AML-193 (cell line): ENCODE measurements around the gene GDF9.

Experiments
- DNase-seq, 2 experiments: peaks; one replicate each; lab custom pipeline; 2025; lab: John Stamatoyannopoulos, UW

The GDF9 gene

DNA sequence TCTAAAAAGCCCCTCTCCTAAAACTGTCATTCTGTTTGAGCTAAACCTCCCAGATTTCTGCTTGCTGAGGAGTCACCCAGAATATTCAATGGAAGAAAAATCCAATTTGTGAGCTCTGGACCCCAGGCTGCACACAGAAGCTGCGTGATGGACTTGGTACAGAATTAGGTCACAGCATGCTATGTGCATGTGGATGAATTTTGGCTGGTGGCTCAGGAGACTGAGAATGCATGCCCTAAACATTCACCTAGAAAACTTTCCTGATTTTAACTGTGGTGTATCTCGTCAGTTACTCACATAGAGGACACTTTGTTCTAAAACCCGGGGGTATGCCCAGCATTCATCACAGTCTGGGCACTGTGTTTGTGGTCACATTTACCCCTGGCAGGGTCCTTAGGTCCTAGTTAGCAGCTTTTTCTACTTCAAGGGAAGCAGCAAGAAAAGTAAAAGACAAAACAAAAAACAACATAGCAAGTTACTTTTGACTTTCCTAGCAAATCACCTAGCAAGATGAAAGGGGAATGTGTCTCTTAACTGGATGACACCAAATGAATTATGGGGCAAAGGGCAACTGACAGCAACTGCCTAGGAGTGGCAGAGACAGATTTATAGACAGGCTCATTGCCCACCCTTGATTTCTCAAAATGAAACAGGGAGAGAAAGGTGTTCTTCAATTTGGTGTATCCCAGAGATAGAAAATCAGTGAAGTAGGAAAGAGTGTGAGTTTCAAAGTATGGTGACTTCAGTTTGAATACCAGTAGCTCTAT, 27.6 kb downstream of the GDF9 start:
- DNase-seq: no peak

GRCh38 chr5:132837868-132838267, 28.4 kb downstream of the GDF9 start:
- no peak for DNase-seq

DNA sequence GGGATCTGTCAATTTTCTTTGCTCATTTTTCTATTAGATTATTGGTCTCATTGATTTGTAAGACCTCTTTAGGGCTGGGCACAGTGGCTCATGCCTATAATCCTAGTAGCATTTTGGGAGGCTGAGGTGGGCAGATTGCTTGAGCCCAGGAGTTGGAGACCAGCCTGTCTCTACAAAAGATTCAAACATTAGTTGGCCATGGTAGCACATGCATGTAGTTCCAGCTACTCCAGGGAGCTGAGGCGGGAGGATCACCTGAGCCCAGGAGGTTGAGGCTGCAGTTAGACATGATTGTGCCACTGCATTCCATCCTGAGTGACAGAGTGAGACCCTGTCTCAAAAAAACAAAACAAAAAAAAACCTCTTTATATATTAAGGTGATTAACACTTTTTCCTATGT, 29.4 kb downstream of the GDF9 start:
- DNase-seq: no peak

DNA sequence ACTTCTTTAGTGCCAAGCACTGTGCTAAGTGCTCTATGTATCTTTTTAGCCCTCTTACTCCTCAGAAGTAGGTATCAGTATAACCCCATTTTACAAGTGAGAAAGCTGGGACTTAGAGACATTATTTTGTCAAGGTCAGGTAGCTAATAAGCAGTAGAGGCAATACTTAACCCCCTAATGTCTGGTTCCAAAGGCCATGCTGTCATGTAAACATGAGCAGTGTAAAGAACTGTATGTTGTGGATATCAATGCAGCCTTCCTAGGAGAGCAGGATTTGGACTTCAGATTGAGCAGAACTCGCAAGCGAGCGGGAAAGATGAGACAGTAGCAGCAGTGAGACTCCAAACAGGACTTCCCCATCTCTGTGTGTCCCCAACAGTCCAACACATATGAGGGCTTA, 32.2 kb downstream of the GDF9 start:
- DNase-seq: no peak

DNA sequence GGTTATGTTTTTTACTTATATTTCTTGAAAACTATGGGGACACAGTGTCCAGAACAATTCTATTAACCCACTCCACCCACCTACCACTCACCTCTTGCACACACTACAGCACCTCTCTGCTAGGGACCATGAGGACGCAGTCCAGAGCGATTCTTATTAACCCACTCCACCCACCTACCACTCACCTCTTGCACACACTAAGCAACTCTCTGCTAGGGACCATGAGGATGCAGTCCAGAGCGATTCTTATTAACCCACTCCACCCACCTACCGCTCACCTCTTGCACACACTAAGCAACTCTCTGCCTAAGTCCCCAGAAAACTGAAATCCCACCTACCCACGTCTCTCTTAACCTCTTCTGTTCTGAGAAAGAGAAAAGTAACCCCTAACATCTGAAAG, 33.7 kb downstream of the GDF9 start:
- no peak for DNase-seq

DNA sequence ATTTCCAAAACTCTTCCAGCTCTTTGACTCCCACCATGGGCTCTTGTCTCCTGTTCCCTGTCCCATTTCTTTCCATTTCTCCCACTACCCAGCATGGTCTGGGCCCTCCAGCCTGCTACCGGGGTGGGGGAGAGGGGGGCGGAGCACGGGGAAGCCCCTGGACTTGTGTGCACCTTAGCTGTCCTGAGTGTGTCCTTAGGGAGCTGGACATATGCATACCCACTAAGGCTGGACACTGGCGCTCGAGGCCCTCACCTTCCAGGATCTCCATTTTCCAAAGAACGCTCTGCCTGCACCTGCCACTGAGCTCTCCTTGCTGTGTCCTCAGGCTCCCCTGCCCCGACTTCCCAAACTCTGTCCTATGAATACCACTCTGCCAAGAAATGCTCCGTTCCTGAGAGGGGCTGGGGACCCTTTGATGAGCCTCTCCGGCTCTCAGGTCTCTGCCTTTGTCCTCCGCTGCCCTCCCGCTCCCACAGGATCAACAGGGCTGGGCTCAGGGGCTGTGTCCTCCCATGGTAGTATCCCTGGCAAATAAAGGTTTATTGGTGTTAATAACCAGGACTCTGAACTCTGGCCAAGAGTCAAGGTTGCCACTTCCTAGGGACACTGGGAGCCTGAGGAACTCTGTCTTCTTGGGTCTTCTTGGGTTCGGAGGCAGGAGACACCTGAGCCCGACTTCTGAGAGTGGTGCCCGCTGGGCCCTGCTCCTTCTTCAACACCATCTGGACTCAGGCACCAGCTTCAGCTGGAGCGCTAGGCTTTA, 35.0 kb downstream of the GDF9 start:
- DNase-seq: no peak

GRCh38 chr5:132830436-132831094, 35.7 kb downstream of the GDF9 start, which contains the start of gene SHROOM1:
Gene SHROOM1, minus strand, starts transcription at chr5:132830647. Its CDS starts 4,507 bp downstream, at chr5:132826140.
- DNase-seq: no peak

DNA sequence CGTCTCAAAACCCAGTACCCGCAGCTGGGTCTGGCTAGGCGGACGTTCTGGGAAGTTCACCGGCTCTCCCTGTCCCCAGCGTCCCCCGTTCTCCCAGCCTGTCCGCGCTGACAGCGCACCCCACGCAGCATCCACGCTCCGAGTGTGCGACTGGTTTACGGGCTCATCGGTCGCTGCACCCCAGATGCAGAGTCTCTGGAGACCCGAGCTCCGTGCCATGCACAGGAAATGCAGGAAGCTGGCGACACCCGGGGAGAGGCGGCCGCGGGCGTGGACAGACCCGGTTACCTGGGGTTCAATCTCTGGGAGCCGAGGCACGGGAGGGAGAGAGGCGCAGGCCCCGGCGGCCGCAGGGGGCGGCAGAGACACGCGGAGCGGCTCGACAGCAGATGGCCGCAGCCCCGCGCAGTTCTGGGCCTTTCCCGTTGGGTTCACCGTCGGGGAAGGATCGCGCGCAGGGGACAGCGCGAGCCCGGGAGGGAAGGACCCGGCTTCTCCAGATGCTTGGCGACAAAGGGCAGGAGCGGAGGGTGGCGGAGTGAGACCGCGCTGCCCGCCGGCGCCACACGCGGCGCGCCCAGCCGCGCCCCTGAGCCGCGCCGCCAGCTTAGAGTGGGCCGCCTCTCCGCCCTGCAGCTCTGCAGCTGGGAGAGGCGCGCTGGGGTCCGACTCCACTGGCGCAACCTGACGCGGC, 36.4 kb downstream of the GDF9 start:
- DNase-seq: peak; percentile 37 to 49

DNA sequence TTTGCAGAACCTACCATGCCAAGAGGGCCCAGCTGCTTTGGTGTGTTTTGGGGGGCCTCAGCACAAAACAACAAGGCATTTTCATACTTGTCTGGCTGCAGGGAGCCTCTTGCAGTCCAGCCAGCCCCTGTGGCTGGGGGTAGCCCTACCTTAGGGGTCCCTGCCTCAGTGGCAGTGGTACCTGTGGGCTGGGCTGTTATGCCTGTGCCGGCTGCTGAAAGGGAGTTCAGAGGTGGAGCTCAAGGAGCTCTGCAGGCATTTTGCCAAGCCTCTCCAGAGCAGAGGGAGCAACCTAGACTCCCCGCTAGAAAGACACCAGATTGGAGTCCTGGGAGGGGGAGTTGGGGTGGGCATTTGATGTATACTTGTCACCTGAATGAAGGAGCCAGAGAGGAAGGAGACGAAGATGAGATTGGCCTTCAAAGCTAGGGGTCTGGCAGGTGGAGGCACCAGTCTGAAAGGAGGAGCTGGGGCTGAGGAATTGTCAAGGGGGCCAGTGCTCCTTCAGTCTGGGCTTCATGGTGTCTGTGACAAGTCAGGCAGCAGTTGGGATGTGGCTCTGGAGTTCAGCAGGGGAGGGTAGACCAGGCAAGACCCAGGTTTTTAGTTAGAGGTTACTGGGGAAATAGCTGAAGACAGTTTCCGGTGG, 37.3 kb downstream of the GDF9 start:
- no peak for DNase-seq

- DNase-seq: no peak
Observed at GRCh38 chr5:132827943-132828673, 38.2 kb downstream of the GDF9 start.

GRCh38 chr5:132826424-132827082, 39.7 kb downstream of the GDF9 start:
- DNase-seq: no peak

DNA sequence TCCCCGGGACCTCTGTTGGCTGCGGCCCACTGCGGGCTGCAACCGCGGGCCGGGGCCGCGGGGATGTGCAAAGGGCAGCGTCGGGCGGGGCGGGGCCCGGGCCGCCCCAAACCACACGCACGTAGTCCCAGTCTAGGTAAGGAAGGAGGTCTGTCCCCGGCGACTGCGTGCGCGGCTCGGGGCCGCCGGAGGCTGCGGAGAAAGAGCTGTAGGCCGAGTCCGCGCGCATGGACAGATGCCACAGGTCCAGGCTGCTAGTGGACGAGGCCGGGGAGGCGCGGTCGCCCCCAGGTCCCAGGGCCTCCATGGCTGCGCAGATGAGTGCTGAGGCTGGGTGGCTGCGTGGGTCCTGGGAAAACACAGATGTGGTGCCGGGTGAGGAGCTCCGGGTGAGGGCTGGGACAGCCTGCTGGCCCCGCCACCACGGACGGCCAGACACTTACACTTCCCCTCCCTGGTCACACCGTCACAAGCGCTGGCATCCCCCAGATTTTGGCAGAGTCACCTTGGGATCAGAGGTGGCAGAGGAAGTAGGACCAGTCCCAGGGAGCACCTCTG, 40.4 kb downstream of the GDF9 start:
- no peak for DNase-seq

DNA sequence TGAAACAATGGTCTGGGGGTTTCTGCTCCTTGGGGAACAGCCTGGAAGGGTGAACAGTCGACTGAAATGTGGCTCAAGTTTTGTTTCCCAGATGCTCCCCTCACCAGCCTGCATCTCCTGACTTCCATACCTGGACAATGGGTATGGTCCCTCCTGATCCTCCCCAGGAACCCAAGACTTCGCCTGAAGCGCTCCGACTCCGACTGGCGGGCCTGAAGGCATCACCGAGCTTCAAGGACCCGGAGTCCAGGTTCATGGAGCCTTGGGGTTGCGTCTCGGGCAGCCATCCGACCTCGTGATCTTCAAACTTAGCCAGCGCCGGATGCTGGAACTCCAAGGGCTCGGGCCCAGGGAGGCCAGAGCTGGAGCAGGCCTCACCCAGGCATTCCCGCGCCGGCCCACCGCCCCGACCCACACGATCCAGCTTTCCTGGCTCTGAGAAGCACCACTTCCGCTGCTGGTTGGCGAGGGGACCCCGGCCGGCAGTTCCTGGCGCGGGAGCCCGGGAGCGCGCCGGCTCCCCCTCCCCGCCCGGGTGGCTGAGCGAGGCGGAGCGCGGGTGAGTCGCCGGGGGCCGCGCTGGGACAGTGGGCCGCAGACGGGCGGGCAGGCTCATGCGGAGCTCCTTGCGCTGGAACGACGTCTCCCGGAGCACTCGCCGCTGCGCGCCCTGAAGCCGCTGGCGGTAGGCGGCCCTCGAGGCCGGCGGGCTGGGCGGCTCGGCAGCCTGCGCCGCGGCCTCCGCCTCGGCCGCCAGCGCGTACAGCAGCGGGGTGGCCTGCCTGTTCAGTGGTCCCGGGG, 41.0 kb downstream of the GDF9 start:
- no peak for DNase-seq

- no peak for DNase-seq
Observed at GRCh38 chr5:132824426-132824825, 41.8 kb downstream of the GDF9 start.

DNA sequence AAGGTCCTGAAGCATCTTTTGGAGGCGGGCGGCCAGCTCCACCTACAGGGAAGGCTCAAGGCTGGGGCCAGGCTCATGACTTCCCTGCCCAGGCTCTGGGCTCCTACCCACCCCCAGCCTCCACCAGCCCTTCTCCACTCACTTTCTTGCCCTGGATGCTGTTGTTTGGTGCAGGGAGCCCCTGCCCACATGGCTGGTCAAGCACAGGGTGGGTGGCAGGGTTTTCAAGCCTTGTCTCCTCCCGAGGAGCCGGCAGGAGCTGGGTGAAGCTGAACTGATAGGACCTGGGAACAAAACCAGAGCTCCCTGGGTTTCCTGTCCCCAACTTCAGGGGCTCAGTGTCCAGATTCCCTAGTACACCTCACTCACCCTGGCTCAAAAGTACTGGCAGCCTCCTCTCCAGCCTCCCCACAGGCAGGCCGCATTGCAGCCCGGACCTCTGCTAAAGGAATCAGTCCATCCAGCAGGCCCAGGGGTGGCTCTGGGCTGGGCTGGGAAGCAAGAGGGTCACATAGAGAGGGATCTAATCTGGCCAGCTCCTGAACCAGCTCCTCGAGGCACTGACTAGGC, 42.7 kb downstream of the GDF9 start:
- no peak for DNase-seq

DNA sequence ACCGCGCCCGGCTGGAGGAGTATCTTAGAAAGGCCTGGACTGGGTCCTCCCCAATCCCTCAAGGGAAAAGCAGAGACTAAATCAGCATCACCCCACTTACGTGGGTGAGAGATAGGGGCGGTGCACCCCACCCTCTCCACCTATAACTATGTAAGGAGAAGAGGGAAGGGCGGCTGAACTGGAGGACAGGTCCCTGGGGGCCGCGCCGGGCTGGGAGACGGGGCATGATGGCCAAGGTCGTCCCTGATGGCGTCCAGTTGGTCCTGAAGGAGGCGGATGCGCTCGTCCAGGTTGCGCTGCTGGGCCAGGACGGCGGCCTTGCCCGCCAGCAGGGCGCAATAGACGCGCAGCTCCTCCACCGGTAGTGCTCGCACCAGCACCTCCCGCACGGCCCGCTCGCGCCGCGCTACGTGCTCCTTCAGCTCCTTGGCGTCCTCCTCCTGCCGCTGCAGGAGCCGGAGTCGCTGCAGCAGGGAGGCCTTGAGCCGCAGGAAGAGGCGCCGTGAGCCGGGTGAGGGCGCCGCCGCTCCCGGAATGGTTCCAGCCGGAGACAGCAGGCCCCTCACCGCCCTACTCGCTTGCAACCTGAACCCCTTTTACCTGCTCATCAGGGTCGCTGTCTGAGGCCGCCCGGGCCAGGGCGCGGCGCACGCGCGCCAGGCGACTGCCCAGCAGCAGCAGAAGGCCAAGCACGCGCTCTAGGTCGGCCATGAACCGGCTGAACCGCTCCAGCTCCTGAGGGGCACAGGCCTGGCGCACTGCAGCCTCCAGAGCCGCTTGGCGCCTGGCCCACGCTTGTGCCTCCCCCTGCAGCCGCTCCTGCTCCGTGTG, 43.4 kb downstream of the GDF9 start:
- no peak for DNase-seq

- DNase-seq: no peak
Observed at GRCh38 chr5:132821791-132822190, 44.5 kb downstream of the GDF9 start.

DNA sequence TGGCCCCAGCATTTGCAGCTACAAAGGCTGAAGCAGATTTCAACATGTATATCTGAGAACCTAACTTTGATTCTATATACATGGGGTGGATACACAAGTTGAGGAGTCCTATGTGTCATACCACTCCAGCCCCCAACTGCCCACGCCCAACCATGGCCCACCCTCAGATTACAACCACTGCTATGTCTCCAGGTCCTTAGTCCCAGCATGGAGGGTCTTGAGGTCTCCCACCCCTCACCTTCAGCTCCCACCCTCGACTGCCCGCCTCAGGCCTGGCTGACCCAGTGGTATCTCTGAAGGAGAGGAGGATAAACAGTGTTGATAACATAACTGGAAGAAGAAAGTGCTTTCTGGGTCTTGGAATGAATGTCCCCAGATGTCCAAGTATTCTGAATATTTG, 44.9 kb downstream of the GDF9 start:
- DNase-seq: no peak
